WTC11 (cell line): ENCODE results near the gene ORM2. TPM values are rescaled to one million over a fixed set of nuclear protein-coding genes. Genes with fewer than 3 reads are reported as not detected.

Source experiments
- ATAC-seq: fragments of 200-7000 bp; cut with Tn5 transposase; 2 replicates; pipeline ENCODE4 v1.10.0; 2021; ENCODE audit warnings: mild to moderate bottlenecking, moderate library complexity
- CTCF ChIA-PET: fragments of 300-600 bp; sonication (Branson Sonifier 250); formaldehyde crosslinking; loops from one replicate; lab custom pipeline; 2021; ENCODE audit warnings: antibody characterized with exemption; lab: Charles Lee
- POLR2A ChIA-PET: fragments of 350-600 bp; sonication (Branson Sonifier 250); formaldehyde crosslinking; loops from one replicate; lab custom pipeline; 2021; ENCODE audit warnings: antibody characterized with exemption; lab: Charles Lee
- DNase-seq: peaks from one replicate; pipeline ENCODE4 v3.0.0; 2021; ENCODE audit warnings: low spot score
- H3K27ac Mint-ChIP-seq: 2 replicates; pipeline ENCODE4 v1.8.0; 2021; ENCODE audit warnings: mixed read lengths
- H3K27me3 Mint-ChIP-seq: 2 replicates; pipeline ENCODE4 v1.8.0; 2021; ENCODE audit warnings: low read depth, mild to moderate bottlenecking, moderate library complexity, mixed read lengths
- H3K36me3 Mint-ChIP-seq: 2 replicates; pipeline ENCODE4 v1.8.0; 2021; ENCODE audit warnings: mixed read lengths
- H3K4me1 Mint-ChIP-seq: 2 replicates; pipeline ENCODE4 v1.8.0; 2022; ENCODE audit warnings: mixed read lengths
- H3K4me3 Mint-ChIP-seq: 2 replicates; pipeline ENCODE4 v1.8.0; 2021; ENCODE audit warnings: mild to moderate bottlenecking, moderate library complexity, mixed read lengths
- H3K9me3 Mint-ChIP-seq: 2 replicates; pipeline ENCODE4 v1.8.0; 2021; ENCODE audit warnings: mixed read lengths
- ATF1 ChIP-seq: sonication (generic); formaldehyde crosslinking; IDR thresholded peaks from 2 replicates; pipeline ENCODE4 v1.8.1; 2023; ENCODE audit warnings: mild to moderate bottlenecking, moderate library complexity, missing genetic modification reagents
- GABPB1 ChIP-seq: sonication (generic); formaldehyde crosslinking; IDR thresholded peaks from 2 replicates; pipeline ENCODE4 v1.8.1; 2023; ENCODE audit warnings: mild to moderate bottlenecking, missing genetic modification reagents
- MXD4 ChIP-seq: fragments of 250-450 bp; sonication (Bioruptor Pico); IDR thresholded peaks from 2 replicates; pipeline ENCODE4 v1.8.0; 2021; ENCODE audit warnings: mild to moderate bottlenecking, moderate library complexity, borderline replicate concordance
- NR1H2 ChIP-seq: sonication (generic); formaldehyde crosslinking; IDR thresholded peaks from 2 replicates; pipeline ENCODE4 v1.9.0; 2021; ENCODE audit warnings: mild to moderate bottlenecking, moderate library complexity, missing genetic modification reagents
- OVOL2 ChIP-seq: fragments of 250-450 bp; sonication (Bioruptor Pico); IDR thresholded peaks from 2 replicates; pipeline ENCODE4 v1.9.0; 2021; ENCODE audit warnings: mild to moderate bottlenecking, borderline replicate concordance
- ZNF416 ChIP-seq: fragments of 250-450 bp; sonication (Bioruptor Pico); IDR thresholded peaks from 2 replicates; pipeline ENCODE4 v1.9.0; 2021; ENCODE audit warnings: mild to moderate bottlenecking, inconsistent platforms
- total RNA-seq: library from RNA; stranded (reverse); gene quantifications from 3 replicates; pipeline ENCODE4 v1.2.3, GENCODE V29; 2021
- TF ChIP-seq, protein P1 (sequence below): sonication (generic); formaldehyde crosslinking; IDR thresholded peaks from 2 replicates; pipeline ENCODE4 v1.8.0; 2023; ENCODE audit warnings: missing genetic modification reagents, mild to moderate bottlenecking, borderline replicate concordance
- TF ChIP-seq, protein P2 (sequence below): fragments of 250-450 bp; sonication (Bioruptor Pico); IDR thresholded peaks from 2 replicates; pipeline ENCODE4 v1.8.0; 2021; ENCODE audit warnings: mild to moderate bottlenecking
- TF ChIP-seq, protein P3 (sequence below): sonication (generic); formaldehyde crosslinking; IDR thresholded peaks from 2 replicates; pipeline ENCODE4 v1.8.1; 2023; ENCODE audit warnings: mild to moderate bottlenecking, missing genetic modification reagents, moderate library complexity
- TF ChIP-seq, protein P4 (sequence below): sonication (generic); formaldehyde crosslinking; IDR thresholded peaks from 2 replicates; pipeline ENCODE4 v1.8.1; 2023; ENCODE audit warnings: mild to moderate bottlenecking, missing genetic modification reagents
- TF ChIP-seq, protein P5 (sequence below): sonication (generic); formaldehyde crosslinking; IDR thresholded peaks from 2 replicates; pipeline ENCODE4 v1.8.1; 2023; ENCODE audit warnings: mild to moderate bottlenecking, missing genetic modification reagents
- TF ChIP-seq, protein P6 (sequence below): sonication (generic); formaldehyde crosslinking; IDR thresholded peaks from 2 replicates; pipeline ENCODE4 v1.8.1; 2022; ENCODE audit warnings: low read depth, missing genetic modification reagents, borderline replicate concordance
- TF ChIP-seq, protein P7 (sequence below): sonication (generic); formaldehyde crosslinking; IDR thresholded peaks from 2 replicates; pipeline ENCODE4 v1.8.0; 2022; ENCODE audit warnings: mild to moderate bottlenecking, missing genetic modification reagents

Gene ORM2
- total RNA-seq, 1 experiment from 2014 or later = 1.6 TPM

DNA sequence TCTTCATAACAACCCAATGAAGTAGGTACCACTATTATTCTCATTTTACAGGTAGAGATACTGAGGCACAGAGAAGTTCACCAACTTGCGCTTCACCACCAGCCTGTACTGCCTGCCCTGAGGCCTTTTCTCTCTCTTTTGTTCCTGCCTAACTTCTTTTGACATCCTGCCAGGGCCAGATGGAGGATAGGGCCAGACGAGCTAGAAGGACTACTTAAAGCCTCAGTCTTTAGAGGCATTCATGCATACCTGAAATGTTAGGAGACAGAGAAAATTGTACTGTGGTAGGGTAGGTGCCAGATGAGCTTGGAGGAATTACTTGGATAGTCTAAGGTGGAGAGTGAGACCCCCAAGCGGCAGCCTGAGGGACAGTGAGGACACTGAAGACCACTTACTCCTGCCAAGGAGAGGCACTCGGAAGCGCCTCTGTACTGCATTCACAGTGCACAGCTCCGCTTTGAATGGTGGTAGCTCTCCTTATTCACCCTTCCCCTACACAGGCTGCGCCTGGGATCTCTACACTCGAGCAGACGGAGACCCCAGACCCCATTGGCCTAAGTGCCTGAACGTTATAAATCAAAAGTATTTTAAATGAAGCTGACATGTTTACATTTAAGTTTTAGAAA lies 13.0 kb upstream of the ORM2 start (continued):
- TF ChIP-seq, protein P1, sequence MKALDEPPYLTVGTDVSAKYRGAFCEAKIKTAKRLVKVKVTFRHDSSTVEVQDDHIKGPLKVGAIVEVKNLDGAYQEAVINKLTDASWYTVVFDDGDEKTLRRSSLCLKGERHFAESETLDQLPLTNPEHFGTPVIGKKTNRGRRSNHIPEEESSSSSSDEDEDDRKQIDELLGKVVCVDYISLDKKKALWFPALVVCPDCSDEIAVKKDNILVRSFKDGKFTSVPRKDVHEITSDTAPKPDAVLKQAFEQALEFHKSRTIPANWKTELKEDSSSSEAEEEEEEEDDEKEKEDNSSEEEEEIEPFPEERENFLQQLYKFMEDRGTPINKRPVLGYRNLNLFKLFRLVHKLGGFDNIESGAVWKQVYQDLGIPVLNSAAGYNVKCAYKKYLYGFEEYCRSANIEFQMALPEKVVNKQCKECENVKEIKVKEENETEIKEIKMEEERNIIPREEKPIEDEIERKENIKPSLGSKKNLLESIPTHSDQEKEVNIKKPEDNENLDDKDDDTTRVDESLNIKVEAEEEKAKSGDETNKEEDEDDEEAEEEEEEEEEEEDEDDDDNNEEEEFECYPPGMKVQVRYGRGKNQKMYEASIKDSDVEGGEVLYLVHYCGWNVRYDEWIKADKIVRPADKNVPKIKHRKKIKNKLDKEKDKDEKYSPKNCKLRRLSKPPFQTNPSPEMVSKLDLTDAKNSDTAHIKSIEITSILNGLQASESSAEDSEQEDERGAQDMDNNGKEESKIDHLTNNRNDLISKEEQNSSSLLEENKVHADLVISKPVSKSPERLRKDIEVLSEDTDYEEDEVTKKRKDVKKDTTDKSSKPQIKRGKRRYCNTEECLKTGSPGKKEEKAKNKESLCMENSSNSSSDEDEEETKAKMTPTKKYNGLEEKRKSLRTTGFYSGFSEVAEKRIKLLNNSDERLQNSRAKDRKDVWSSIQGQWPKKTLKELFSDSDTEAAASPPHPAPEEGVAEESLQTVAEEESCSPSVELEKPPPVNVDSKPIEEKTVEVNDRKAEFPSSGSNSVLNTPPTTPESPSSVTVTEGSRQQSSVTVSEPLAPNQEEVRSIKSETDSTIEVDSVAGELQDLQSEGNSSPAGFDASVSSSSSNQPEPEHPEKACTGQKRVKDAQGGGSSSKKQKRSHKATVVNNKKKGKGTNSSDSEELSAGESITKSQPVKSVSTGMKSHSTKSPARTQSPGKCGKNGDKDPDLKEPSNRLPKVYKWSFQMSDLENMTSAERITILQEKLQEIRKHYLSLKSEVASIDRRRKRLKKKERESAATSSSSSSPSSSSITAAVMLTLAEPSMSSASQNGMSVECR = no peak
- no peak for TF ChIP-seq NR1H2 (CRISPR knock-in tag)
- TF ChIP-seq ATF1 (CRISPR knock-in tag) = no peak
- no peak for TF ChIP-seq MXD4 (CRISPR knock-in tag)
- TF ChIP-seq, protein P2, sequence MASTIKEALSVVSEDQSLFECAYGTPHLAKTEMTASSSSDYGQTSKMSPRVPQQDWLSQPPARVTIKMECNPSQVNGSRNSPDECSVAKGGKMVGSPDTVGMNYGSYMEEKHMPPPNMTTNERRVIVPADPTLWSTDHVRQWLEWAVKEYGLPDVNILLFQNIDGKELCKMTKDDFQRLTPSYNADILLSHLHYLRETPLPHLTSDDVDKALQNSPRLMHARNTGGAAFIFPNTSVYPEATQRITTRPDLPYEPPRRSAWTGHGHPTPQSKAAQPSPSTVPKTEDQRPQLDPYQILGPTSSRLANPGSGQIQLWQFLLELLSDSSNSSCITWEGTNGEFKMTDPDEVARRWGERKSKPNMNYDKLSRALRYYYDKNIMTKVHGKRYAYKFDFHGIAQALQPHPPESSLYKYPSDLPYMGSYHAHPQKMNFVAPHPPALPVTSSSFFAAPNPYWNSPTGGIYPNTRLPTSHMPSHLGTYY (CRISPR knock-in tag) = no peak
- no peak for TF ChIP-seq ZNF416 (CRISPR knock-in tag)
- TF ChIP-seq, protein P3, sequence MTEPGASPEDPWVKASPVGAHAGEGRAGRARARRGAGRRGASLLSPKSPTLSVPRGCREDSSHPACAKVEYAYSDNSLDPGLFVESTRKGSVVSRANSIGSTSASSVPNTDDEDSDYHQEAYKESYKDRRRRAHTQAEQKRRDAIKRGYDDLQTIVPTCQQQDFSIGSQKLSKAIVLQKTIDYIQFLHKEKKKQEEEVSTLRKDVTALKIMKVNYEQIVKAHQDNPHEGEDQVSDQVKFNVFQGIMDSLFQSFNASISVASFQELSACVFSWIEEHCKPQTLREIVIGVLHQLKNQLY (CRISPR knock-in tag) = no peak
- TF ChIP-seq, protein P4, sequence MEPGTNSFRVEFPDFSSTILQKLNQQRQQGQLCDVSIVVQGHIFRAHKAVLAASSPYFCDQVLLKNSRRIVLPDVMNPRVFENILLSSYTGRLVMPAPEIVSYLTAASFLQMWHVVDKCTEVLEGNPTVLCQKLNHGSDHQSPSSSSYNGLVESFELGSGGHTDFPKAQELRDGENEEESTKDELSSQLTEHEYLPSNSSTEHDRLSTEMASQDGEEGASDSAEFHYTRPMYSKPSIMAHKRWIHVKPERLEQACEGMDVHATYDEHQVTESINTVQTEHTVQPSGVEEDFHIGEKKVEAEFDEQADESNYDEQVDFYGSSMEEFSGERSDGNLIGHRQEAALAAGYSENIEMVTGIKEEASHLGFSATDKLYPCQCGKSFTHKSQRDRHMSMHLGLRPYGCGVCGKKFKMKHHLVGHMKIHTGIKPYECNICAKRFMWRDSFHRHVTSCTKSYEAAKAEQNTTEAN (CRISPR knock-in tag) = no peak
- TF ChIP-seq, protein P5, sequence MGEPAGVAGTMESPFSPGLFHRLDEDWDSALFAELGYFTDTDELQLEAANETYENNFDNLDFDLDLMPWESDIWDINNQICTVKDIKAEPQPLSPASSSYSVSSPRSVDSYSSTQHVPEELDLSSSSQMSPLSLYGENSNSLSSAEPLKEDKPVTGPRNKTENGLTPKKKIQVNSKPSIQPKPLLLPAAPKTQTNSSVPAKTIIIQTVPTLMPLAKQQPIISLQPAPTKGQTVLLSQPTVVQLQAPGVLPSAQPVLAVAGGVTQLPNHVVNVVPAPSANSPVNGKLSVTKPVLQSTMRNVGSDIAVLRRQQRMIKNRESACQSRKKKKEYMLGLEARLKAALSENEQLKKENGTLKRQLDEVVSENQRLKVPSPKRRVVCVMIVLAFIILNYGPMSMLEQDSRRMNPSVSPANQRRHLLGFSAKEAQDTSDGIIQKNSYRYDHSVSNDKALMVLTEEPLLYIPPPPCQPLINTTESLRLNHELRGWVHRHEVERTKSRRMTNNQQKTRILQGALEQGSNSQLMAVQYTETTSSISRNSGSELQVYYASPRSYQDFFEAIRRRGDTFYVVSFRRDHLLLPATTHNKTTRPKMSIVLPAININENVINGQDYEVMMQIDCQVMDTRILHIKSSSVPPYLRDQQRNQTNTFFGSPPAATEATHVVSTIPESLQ (CRISPR knock-in tag) = no peak
- TF ChIP-seq, all 79 proteins: peak for 0

DNA sequence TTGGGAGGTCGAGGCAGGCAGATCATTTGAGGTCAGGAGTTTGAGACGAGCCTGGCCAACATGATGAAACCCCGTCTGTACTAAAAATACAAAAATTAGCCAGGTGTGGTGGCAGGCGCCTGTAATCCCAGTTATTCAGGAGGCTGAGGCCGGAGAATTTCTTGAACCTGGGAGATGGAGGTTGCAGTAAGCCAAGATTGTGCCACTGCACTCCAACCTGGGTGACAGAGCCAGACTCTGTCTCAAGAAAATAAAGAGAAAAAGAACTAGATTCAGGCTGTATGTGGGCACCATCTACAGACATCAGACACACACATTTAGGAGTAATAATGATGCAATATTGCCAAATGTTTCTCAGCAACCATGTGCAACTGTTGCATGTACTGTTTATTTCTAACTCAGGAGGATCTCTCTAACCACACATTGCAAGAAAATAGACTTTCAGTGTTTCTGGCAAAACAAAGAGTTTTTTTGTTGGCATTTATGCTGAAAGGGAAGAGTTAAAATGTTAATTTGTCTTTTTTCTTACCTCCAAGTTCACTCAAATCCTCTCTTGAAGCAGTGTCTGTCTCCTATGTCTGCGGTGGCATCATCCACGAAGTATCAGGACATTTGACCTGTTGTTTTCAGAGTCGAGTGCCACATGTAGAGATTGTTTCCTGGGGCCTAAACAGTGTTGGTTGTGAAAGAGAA lies 11.9 kb upstream of the ORM2 start:
- H3K27me3 Mint-ChIP-seq = peaks cover 5% of the 10 kb centered on the region
- ChIA-PET POLR2A (no interaction called here), CTCF (interaction anchor here (0.9 to 2.1 kb wide), 6 partner anchors 27 to 235 kb away, joined by 3 to 7 read pairs (median 4); partner anchors contain the start of gene COL27A1)
- no peak for ATAC-seq
- no peaks in the 10 kb centered on the region for H3K36me3 Mint-ChIP-seq
- 0 out of 2 replicates have a peak, but pooled peaks cover 3% of the 10 kb centered on the region for H3K4me1 Mint-ChIP-seq
- TF ChIP-seq, protein P6, sequence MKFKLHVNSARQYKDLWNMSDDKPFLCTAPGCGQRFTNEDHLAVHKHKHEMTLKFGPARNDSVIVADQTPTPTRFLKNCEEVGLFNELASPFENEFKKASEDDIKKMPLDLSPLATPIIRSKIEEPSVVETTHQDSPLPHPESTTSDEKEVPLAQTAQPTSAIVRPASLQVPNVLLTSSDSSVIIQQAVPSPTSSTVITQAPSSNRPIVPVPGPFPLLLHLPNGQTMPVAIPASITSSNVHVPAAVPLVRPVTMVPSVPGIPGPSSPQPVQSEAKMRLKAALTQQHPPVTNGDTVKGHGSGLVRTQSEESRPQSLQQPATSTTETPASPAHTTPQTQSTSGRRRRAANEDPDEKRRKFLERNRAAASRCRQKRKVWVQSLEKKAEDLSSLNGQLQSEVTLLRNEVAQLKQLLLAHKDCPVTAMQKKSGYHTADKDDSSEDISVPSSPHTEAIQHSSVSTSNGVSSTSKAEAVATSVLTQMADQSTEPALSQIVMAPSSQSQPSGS (CRISPR knock-in tag) = no peak
- TF ChIP-seq, protein P7, sequence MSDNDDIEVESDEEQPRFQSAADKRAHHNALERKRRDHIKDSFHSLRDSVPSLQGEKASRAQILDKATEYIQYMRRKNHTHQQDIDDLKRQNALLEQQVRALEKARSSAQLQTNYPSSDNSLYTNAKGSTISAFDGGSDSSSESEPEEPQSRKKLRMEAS (CRISPR knock-in tag) = peak; percentile 40; the same call in 1 of the 2 replicates
- TF ChIP-seq GABPB1 (CRISPR knock-in tag) = peak; percentile 99
- TF ChIP-seq OVOL2 = no peak
- no peak overlapping the region for H3K27ac Mint-ChIP-seq
- H3K4me3 Mint-ChIP-seq = no peak overlapping the region
- H3K9me3 Mint-ChIP-seq = peaks cover 5% of the 10 kb centered on the region; the same call in 1 of the 2 replicates
- DNase-seq = no peak
